Measurements from ENCODE around the gene SMG1.

DNA sequence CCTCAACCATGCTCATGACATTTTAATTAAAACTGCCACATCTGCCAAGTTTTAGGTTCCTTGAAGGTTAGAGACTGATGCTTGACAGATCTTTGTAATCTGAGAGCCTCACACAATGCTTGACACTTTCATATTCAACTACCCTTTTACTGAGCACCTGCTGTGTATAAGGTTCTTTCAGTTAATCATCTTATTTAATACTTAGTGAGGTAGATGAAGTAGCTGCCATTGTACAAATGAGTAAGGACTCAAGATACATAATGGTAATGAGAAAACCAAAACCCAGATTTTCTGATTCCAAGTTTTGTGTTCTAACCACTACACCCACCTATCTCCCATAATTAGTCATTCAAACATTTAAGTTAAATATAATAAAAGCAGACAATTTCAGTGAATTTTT, 89.5 kb downstream of the SMG1 start:
- TF ChIP-seq, protein P1, sequence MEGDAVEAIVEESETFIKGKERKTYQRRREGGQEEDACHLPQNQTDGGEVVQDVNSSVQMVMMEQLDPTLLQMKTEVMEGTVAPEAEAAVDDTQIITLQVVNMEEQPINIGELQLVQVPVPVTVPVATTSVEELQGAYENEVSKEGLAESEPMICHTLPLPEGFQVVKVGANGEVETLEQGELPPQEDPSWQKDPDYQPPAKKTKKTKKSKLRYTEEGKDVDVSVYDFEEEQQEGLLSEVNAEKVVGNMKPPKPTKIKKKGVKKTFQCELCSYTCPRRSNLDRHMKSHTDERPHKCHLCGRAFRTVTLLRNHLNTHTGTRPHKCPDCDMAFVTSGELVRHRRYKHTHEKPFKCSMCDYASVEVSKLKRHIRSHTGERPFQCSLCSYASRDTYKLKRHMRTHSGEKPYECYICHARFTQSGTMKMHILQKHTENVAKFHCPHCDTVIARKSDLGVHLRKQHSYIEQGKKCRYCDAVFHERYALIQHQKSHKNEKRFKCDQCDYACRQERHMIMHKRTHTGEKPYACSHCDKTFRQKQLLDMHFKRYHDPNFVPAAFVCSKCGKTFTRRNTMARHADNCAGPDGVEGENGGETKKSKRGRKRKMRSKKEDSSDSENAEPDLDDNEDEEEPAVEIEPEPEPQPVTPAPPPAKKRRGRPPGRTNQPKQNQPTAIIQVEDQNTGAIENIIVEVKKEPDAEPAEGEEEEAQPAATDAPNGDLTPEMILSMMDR (IDR thresholded peaks at IDR 0.05; ENCODE audit: low read length): no peak
- no peak for TF ChIP-seq EZH2 (optimal IDR thresholded peaks at IDR 0.05; ENCODE audit: low read depth, low read length)

Data from MM.1S (cell line).